ENCODE measurements around the gene CREB5. TPM values are rescaled to one million over a fixed set of nuclear protein-coding genes. Genes with fewer than 3 reads are reported as not detected.

CREB5 gene
- total and polyA plus RNA-seq, 2 donors (not counting 3 experiments of a cell fraction or from before 2014, with no cell fraction given): 19.6 to 28.4 TPM

- peaks cover 0 to 2% of the 10 kb centered on the region in 2 experiments for H3K27me3 ChIP-seq (ENCODE audit: control insufficient read depth in 2 of 2, insufficient read depth in 2 of 2, low read length in 2 of 2)
- FAIRE-seq: peak; percentile 83
- H4K20me1 ChIP-seq (replicated peaks; ENCODE audit: control insufficient read depth, extremely low read depth, insufficient read depth, low read length): no peaks in the 10 kb centered on the region
- peaks cover 8% of the 10 kb centered on the region for H3K4me1 ChIP-seq (ENCODE audit: control insufficient read depth, extremely low read depth, insufficient read depth, low read length)
- no TSS peak for BruUV-seq (replicated peaks)
- DNase-seq (ENCODE audit: low read depth, low spot score): peak; percentile 46
- no peak overlapping the region for H2AFZ ChIP-seq (ENCODE audit: low read depth, low read length)
- H3K9me1 ChIP-seq (replicated peaks; ENCODE audit: control insufficient read depth, extremely low read depth, insufficient read depth, low read length): no peaks in the 10 kb centered on the region
- no peak overlapping the region for H3K9ac ChIP-seq (replicated peaks; ENCODE audit: extremely low read depth, insufficient read depth, low read length)
- dilution Hi-C loops (cut with MboI; ENCODE audit: extremely low pct_ligation_motif_present, low sequenced_read_pairs): no loop called here
- POLR2A ChIA-PET: no interaction called here
- intact Hi-C loops (cut with micrococcal nuclease): no loop called here
- no peak overlapping the region for H3K4me2 ChIP-seq (ENCODE audit: insufficient read depth, low read length)
- no peaks in the 10 kb centered on the region for H3K79me2 ChIP-seq (ENCODE audit: control insufficient read depth, insufficient read depth, low read length)
- no peaks in the 10 kb centered on the region for H3K9me3 ChIP-seq (replicated peaks; ENCODE audit: control insufficient read depth, insufficient read depth, low read length)
- H3K36me3 ChIP-seq (ENCODE audit: control insufficient read depth in 2 of 2, extremely low read depth in 1 of 2, insufficient read depth in 2 of 2, low read length in 2 of 2): no peaks in the 10 kb centered on the region
- CTCF ChIA-PET: interaction anchor here (0.6 to 2.3 kb wide), 6 partner anchors 11 to 573 kb away, joined by 3 to 10 read pairs (median 4); no protein-coding TSS in a partner anchor
- no peak overlapping the region for H3K4me3 ChIP-seq (replicated peaks in 1 of 3; ENCODE audit: insufficient read depth in 1 of 3, low read depth in 1 of 3, low read length in 3 of 3)
- no peak overlapping the region for H3K27ac ChIP-seq (ENCODE audit: insufficient read depth, low read depth, low read length)
- TF ChIP-seq EZH2 (IDR thresholded peaks at IDR 0.05; ENCODE audit: borderline replicate concordance, low read depth, low read length, severe bottlenecking) (no peak), JUN (IDR thresholded peaks at IDR 0.05; ENCODE audit: borderline replicate concordance, insufficient read depth, insufficient read length, low read depth) (peak; percentile 54), MAX (IDR thresholded peaks at IDR 0.05; ENCODE audit: insufficient read depth, insufficient read length) (no peak), POLR2A (IDR thresholded peaks at IDR 0.05; ENCODE audit: low read depth, low read length) (no peak), FOS (IDR thresholded peaks at IDR 0.05; ENCODE audit: borderline replicate concordance, insufficient read depth, low read length) (peak; percentile 18), MYC (IDR thresholded peaks at IDR 0.05; ENCODE audit: low read depth, low read length) (no peak), GATA2 (IDR thresholded peaks at IDR 0.05; ENCODE audit: insufficient read depth, insufficient read length, low read depth, low read length) (no peak), POLR2AphosphoS5 (IDR thresholded peaks at IDR 0.05; ENCODE audit: insufficient read depth, low read depth, low read length) (no peak), CTCF (IDR thresholded peaks at IDR 0.05; ENCODE audit: extremely low read depth in 1 of 2, insufficient read depth in 1 of 2, low read depth in 1 of 2, low read length in 2 of 2) (no peak)
These were observed 459.9 kb downstream of the CREB5 start for GRCh38 chr7:28872226-28872625.

Measured in endothelial cell of umbilical vein (primary cell).